Stimulated activated naive CD4-positive, alpha-beta T cell (primary cell): ENCODE measurements around the gene SNCA.

Experiments
- DNase-seq, 6 experiments: peaks; one replicate each; lab custom pipeline; 2025; lab: John Stamatoyannopoulos, UW

SNCA gene

GRCh38 chr4:89814362-89814761 lies 22.6 kb downstream of the SNCA start:
- DNase-seq = no peak

- DNase-seq = no peak
Measured at GRCh38 chr4:89813197-89813596, 23.8 kb downstream of the SNCA start.

- DNase-seq = no peak
Measured at GRCh38 chr4:89807441-89808140, 29.4 kb downstream of the SNCA start.

GRCh38 chr4:89805297-89805696 lies 31.7 kb downstream of the SNCA start:
- DNase-seq = no peak

GRCh38 chr4:89803915-89804314 lies 33.0 kb downstream of the SNCA start:
- no peak for DNase-seq

- DNase-seq = no peak
Measured at GRCh38 chr4:89803036-89803435, 33.9 kb downstream of the SNCA start.

GRCh38 chr4:89800527-89801103 lies 36.3 kb downstream of the SNCA start:
- no peak for DNase-seq

GRCh38 chr4:89800012-89800516 lies 36.9 kb downstream of the SNCA start:
- DNase-seq = no peak

GRCh38 chr4:89799071-89799470 lies 37.9 kb downstream of the SNCA start:
- no peak for DNase-seq

GRCh38 chr4:89797117-89797516 lies 39.8 kb downstream of the SNCA start:
- no peak for DNase-seq

- DNase-seq = no peak
Measured at GRCh38 chr4:89788206-89789072, 48.5 kb downstream of the SNCA start.

- no peak for DNase-seq
Measured at GRCh38 chr4:89784686-89785231, 52.2 kb downstream of the SNCA start.

GRCh38 chr4:89781321-89781720 lies 55.6 kb downstream of the SNCA start:
- no peak for DNase-seq

GRCh38 chr4:89773805-89774204 lies 63.2 kb downstream of the SNCA start:
- no peak for DNase-seq

- no peak for DNase-seq
Measured at GRCh38 chr4:89769856-89770255, 67.1 kb downstream of the SNCA start.

- DNase-seq = no peak
Measured at GRCh38 chr4:89767924-89768323, 69.0 kb downstream of the SNCA start.

GRCh38 chr4:89765966-89766365 lies 71.0 kb downstream of the SNCA start:
- DNase-seq = no peak

GRCh38 chr4:89765528-89765927 lies 71.4 kb downstream of the SNCA start:
- no peak for DNase-seq

- no peak for DNase-seq
Measured at GRCh38 chr4:89762311-89762710, 74.7 kb downstream of the SNCA start.

- DNase-seq = no peak
Measured at GRCh38 chr4:89759426-89759825, 77.5 kb downstream of the SNCA start.

GRCh38 chr4:89757154-89757719 lies 79.7 kb downstream of the SNCA start:
- DNase-seq = no peak

- DNase-seq = no peak
Measured at GRCh38 chr4:89755220-89755619, 81.7 kb downstream of the SNCA start.
